Motor neuron (in vitro differentiated cells): Measurements from ENCODE around the gene CSE1L. TPM values are rescaled to one million over a fixed set of nuclear protein-coding genes. Genes with fewer than 3 reads are reported as not detected.

Source experiments
- total RNA-seq, 8 experiments: library from RNA; unstranded; fragments of 300-600 nt; gene quantifications; 2 replicates each; pipeline versions ENCODE4 v1.2.3 to v1.2.4, GENCODE V29; 2022

Gene CSE1L
- total RNA-seq, 8 experiments from 2014 or later, result 44.5 to 134 (median 66.9) TPM

Other genes with a start within 250 kb of the CSE1L start
- 10 to 100 TPM; 10.1 to 54.9 (median 27.0) TPM for gene PREX1, start 218.3 kb upstream of the CSE1L start, total RNA-seq
- gene ARFGEF2, start 124.6 kb upstream of the CSE1L start, total RNA-seq, result 10 to 100 TPM; 13.1 to 34.3 (median 23.9) TPM
- gene STAU1, start 142.0 kb downstream of the CSE1L start, total RNA-seq, result 10 to 100 TPM; 37.4 to 84.7 (median 61.5) TPM
- 10 to 100 TPM; 15.2 to 49.1 (median 23.8) TPM for gene DDX27, start 173.1 kb downstream of the CSE1L start, total RNA-seq
- gene ZNFX1, start 231.7 kb downstream of the CSE1L start, total RNA-seq, result 100 to 1,000 TPM in 1 of 8 experiments, 10 to 100 TPM in 3, 1 to 10 TPM in 4; 5.7 to 108 (median 15.7) TPM